Kidney epithelial cell (primary cell): ENCODE data around the gene PLA2G3. TPM values are rescaled to one million over a fixed set of nuclear protein-coding genes. Genes with fewer than 3 reads are reported as not detected.

ENCODE experiments used
- DNase-seq: peaks from one replicate; pipeline ENCODE4 v3.0.0-alpha.2; 2010; ENCODE audit warnings: low read depth
- H3K27me3 ChIP-seq: 2 replicates; pipeline ENCODE4 v1.6.0; 2011; ENCODE audit warnings: low read length; ENCODE audit not compliant: control insufficient read depth, insufficient read depth
- H3K36me3 ChIP-seq: 2 replicates; pipeline ENCODE4 v1.5.1; 2011; ENCODE audit warnings: low read length; ENCODE audit not compliant: control insufficient read depth, insufficient read depth
- H3K4me3 ChIP-seq: 2 replicates; pipeline ENCODE4 v1.5.1; 2011; ENCODE audit warnings: low read depth, mild to moderate bottlenecking, control low read depth, low read length
- total RNA-seq: library from RNA; depleted of rRNA; stranded (reverse); fragments of >200 nt; gene quantifications from 2 replicates; pipeline ENCODE4 v1.2.3, GENCODE V29; 2015
- TF ChIP-seq, protein P1 (sequence below): IDR thresholded peaks from 2 replicates; pipeline ENCODE4 v1.5.1; 2011; ENCODE audit warnings: mild to moderate bottlenecking, moderate library complexity, low read length, control low read depth, inconsistent platforms; ENCODE audit not compliant: insufficient read depth, poor library complexity, severe bottlenecking

PLA2G3 gene
- total RNA-seq, 1 donor from 2014 or later = 0.46 TPM

- Histone ChIP-seq H3K27me3 (no peaks in the 10 kb centered on the region), H3K36me3 (peaks cover 7% of the 10 kb centered on the region), H3K4me3 (no peak overlapping the region)
- TF ChIP-seq, protein P1, sequence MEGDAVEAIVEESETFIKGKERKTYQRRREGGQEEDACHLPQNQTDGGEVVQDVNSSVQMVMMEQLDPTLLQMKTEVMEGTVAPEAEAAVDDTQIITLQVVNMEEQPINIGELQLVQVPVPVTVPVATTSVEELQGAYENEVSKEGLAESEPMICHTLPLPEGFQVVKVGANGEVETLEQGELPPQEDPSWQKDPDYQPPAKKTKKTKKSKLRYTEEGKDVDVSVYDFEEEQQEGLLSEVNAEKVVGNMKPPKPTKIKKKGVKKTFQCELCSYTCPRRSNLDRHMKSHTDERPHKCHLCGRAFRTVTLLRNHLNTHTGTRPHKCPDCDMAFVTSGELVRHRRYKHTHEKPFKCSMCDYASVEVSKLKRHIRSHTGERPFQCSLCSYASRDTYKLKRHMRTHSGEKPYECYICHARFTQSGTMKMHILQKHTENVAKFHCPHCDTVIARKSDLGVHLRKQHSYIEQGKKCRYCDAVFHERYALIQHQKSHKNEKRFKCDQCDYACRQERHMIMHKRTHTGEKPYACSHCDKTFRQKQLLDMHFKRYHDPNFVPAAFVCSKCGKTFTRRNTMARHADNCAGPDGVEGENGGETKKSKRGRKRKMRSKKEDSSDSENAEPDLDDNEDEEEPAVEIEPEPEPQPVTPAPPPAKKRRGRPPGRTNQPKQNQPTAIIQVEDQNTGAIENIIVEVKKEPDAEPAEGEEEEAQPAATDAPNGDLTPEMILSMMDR = no peak
- no peak for DNase-seq
Observed at GRCh38 chr22:31085928-31086327, 54.4 kb downstream of the PLA2G3 start.

DNA sequence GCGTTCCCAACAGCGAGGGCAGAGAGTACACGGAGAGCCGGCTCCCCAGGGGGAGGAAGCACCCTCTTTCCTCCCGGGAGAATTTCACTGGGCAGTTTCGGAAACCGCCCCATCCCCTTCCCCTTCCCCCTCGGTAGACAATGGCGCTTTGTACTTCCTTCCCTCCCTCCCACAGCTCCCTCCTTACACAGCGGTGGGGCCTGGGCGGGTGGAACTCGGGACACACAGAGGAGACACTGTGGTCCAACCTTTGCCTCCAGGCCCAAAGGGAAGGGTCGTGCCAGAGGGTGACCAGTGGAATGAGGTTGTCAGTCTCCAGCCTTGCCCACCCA lies 54.8 kb downstream of the PLA2G3 start:
- Histone ChIP-seq H3K27me3 (no peaks in the 10 kb centered on the region), H3K36me3 (peaks cover 7% of the 10 kb centered on the region), H3K4me3 (peak overlapping the region; percentile 41)
- no peak for DNase-seq
- TF ChIP-seq, protein P1 = no peak

DNA sequence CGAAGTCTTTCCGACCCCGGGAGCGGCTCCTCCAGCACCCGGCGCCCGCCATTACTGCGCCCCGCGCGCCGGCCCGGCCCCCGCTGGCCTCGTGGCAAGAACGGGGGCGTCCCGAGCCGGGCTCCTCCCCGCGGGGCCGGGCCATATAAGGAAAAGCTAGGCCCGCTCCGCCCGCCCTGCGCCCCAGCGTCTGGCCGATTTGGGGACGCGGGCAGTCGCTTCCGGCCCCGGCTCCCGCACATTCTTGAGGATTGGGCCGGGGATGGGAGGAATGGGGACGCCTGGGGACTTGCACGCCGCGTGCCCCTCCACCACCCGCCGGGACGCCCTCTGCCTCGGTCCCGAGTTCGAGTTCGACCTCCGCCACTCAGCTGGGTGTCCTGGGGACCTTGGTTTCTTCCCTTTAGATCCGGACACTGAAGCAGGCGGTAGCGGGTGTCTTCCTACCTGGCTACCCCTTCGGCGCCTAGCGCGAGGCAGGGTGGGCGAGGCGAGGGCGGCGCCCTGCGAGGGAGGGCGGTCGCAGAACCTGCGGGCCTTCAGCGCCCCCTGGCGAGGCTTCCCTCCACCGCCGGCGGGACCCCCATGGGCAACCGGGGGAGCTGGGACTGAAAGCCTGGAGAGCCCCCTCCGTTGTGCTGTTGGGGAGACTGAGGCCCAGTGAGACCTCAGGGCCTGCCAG lies 55.4 kb downstream of the PLA2G3 start:
- no peak for DNase-seq
- Histone ChIP-seq H3K4me3 (peak overlapping the region; percentile 41), H3K27me3 (no peaks in the 10 kb centered on the region), H3K36me3 (peaks cover 7% of the 10 kb centered on the region)
- TF ChIP-seq, protein P1 = peak; percentile 66

Other genes starting within 250 kb of the PLA2G3 start
- gene MORC2, start 171.7 kb downstream of the PLA2G3 start, total RNA-seq = 30.8 and 35.1 TPM in 2 replicates
- 68.7 and 72.5 TPM in 2 replicates for gene TUG1, start 171.2 kb downstream of the PLA2G3 start, total RNA-seq
- gene SMTN, start 59.2 kb downstream of the PLA2G3 start, total RNA-seq = 51.7 and 55.4 TPM in 2 replicates
- gene SELENOM, start 32.9 kb downstream of the PLA2G3 start, total RNA-seq = 55.2 and 60.4 TPM in 2 replicates
- gene INPP5J, start 17.5 kb downstream of the PLA2G3 start, total RNA-seq = 5.5 and 5.6 TPM in 2 replicates
- 49.6 and 53.2 TPM in 2 replicates for gene RNF185, start 19.7 kb upstream of the PLA2G3 start, total RNA-seq
- gene LIMK2, start 71.8 kb upstream of the PLA2G3 start, total RNA-seq = 37.2 and 41.4 TPM in 2 replicates
- 14.0 and 17.5 TPM in 2 replicates for gene PIK3IP1, start 152.0 kb upstream of the PLA2G3 start, total RNA-seq
- gene PATZ1, start 205.8 kb upstream of the PLA2G3 start, total RNA-seq = 56.6 and 60.7 TPM in 2 replicates